Measurements from ENCODE around the gene FRMD8. TPM values are rescaled to one million over a fixed set of nuclear protein-coding genes. Genes with fewer than 3 reads are reported as not detected.

Gene FRMD8, protein sequence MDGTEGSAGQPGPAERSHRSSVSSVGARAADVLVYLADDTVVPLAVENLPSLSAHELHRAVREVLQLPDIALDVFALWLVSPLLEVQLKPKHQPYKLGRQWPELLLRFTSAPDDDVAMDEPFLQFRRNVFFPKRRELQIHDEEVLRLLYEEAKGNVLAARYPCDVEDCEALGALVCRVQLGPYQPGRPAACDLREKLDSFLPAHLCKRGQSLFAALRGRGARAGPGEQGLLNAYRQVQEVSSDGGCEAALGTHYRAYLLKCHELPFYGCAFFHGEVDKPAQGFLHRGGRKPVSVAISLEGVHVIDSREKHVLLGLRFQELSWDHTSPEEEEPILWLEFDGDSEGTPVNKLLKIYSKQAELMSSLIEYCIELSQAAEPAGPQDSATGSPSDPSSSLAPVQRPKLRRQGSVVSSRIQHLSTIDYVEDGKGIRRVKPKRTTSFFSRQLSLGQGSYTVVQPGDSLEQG
- total RNA-seq = 44.0 TPM
- long read RNA-seq, transcript FRMD8-201 (11 exons, 3,723 nt) = major isoform, 44 of 108 reads
- long read RNA-seq, transcript FRMD8-203 (10 exons, 1,818 nt) = minor isoform, 14 of 108 reads
- long read RNA-seq, partial matches to known transcripts = 39 of 108 reads
- long read RNA-seq, other reads (novel, unspliced or antisense) = 9 of 108 reads

DNA sequence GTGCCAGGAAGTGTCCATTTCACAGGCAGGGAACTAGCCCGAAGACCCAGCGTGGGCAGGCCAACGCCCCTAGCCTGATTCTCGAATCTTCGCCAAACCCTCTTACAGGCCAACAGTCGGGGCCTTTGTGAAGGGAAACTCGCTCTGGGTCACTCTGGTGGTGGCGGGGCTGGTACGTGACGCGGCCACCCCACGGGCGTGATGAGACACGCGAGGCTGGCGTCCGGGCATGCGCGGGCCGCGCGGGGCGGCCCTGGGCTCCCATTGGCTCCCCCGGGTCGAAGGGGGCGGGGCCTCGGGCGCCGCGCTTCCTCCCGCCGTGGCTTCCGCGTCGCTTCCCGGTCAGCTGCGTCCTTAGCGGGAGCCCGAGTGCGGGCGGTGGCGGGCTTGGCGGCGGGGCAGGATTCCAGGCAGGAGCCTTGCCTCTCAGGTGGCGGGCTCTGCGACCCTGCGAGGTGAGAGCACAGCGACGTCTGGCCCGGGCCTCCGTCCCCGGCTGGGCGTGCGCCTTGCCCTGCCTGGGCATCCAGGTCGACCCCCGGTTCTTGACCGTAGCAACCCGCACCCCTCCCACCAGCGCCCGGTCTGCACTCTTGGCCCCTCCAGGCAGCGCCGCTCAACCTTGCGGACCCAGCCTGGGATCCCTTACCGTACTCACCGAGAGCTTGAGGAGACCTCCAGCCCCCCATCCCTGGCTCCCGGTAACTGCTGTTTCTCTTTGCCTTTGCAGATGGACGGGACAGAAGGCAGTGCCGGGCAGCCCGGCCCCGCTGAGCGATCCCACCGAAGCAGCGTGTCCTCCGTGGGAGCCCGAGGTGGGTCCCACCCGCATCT is at the start of gene FRMD8:
Gene FRMD8, plus strand, starts transcription at position 331 of the 834 bp plus-strand sequence. Its CDS starts 400 bp downstream, at position 731.
- peak; percentile 99 for DNase-seq (ENCODE audit: low spot score)

DNA sequence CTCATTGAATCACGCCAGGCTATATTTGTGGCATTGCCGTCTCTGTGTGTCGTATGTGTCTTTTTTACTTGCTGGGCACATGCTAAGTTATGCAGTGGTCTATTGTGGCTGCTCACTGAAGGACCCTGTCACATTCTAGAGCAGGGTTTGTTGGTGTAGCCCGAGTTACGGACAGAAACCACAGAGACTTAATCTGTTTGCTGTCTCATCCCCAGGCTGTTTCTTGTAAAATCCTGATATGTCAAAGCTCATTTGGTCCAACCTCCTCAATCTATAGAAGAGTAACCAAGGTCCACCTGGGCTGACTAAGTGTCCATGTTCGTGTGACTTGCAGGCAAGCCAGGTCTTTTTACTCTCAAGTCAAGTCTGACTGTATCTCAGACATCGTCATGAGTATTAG is 47.8 kb upstream of the FRMD8 start:
- DNase-seq (ENCODE audit: low spot score) = no peak

DNA sequence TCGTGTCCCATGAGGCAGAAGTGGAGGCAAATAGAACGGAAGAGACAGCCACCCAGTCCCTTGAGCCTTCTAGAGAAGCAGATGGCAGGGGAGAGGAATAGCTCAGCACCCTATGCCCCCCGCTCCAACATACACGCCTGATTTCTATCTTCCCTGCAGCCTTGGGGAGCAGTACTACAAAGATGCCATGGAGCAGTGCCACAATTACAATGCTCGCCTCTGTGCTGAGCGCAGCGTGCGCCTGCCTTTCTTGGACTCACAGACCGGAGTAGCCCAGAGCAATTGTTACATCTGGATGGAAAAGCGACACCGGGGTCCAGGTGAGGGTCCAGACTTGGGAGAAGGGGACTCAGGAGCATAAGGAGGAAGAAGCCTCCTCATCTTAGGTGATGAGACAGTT is 46.2 kb upstream of the FRMD8 start:
- no peak for DNase-seq (ENCODE audit: low spot score)

DNA sequence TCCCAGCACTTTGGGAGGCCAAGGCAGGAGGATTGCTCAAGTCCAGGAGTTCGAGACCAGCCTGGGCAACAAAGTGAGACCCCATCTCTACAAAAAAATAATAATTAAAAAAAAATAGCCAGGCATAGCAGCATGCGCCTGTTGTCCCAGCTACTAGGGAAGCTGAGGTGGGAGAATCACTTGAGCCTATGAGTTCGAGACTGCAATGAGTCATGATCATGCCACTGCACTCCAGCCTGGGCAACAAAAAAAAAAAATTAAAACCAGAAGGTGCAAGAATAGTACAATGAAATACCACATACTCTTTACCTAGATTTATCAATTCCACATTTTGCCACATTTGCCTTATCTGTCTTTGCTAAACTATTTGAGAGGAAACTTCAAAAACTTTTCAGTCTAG is 44.6 kb upstream of the FRMD8 start:
- DNase-seq (ENCODE audit: low spot score) = no peak

DNA sequence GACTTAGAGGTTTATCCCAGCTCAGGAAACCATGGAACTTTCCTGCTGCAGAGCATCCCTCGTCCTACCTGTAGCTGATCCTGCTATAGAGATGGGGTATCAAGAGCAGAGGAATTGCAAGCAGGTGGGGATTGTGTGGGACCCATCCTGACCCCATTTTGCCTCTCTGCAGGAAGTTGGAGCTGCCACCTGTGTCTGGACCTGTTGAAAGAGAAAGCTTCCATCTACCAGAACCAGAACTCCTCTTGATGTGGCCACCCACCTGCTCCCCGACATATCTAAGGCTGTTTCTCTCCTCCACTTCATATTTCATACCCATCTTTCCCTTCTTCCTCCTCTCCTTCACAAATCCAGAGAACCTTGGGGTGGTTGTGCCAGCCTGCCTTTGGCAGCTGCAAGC is 34.9 kb upstream of the FRMD8 start:
- no peak for DNase-seq (ENCODE audit: low spot score)

DNA sequence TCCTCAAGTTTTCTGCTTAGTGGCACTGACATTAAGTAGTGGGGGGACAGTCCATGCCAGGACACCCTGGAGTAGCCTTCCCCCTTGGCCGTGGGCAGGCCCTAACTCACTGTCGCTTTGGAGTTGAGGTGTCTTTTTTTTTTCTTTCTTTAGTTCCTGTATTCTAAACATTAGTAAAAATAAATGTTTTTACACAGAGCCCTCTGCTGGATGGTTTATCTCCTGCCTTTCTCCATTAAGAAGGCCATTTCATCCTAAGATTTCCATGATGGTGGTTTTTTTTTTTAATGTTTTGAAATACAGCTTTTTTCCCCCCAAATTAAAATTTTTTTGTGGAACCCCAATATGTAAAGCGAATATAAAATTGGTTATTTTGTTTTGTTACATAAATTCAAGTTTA is 33.7 kb upstream of the FRMD8 start:
- no peak for DNase-seq (ENCODE audit: low spot score)

DNA sequence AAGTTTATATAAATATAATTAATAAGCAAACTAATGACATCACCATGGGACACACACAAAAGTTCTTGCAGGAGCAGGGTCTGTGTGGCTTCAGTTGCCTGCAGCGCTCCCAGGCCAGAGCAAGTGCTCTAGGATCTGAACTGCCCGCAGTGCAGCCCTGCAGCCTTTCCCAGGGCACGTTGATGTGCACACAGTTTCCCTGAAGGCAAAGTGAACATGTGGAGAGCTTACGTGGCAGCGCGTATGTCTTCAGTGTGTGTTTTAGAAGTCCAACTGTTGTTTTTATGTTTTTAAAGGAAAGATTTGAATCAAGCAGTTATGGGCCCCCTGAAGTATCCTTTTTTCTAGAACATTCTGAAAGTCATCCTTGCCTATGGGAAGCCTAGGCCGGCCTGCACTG is 33.1 kb upstream of the FRMD8 start:
- no peak for DNase-seq (ENCODE audit: low spot score)

DNA sequence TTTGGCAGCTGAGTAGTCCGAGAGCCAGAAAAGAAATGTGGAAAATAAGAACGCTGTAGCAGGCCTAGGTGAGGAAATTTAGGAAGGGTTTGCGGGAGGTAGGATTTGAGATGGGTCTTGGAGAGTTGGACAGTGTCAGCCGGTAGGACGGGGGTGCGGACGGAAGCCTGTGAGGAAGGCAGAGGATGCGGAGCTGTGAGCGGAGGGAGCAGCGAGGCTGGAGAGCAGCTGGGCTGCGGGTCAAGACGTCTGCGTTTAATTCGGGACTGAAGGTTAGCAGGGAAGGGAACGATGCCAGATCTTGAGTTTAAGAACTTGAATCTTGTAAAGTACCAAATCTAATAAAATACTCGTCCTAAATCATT is 32.6 kb upstream of the FRMD8 start:
- no peak for DNase-seq (ENCODE audit: low spot score)

DNA sequence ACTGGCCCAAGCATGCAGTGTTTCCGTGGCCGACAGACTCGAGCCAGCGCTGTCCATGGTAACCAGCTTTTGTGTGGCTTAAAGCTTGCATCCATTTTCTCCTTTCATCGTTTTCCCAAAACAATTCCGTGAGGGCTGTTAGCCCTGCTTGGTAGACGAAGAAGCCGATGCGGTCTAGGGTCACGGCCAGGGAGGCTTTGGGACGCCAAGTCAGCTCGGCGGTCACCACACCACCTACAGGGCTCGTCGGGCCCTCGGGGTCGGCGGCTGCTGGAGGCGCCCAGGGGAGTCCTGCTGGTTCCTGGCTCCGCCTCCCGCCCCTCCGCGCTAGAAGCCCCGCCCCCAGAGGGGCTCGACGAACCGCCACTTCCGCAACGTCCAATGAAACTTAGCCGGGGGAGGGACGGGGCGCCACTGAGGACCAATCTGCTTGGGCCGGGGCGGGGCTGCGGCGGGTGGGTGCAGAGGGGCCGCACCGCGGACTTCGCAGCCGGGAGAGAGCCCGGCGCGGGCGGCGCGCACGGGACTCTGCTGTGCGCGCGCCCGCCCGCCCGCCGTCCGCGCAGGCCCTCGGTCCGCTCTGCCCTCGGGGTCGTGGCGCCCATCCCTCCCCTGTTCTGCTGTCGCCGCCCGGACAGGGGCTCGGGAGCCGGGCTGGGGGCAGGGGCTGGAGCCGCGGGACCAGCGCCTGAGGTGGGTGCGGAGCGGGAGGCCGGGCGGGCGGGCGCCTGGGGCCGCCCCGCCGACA is 32.0 kb upstream of the FRMD8 start, which contains the start of gene TIGD3:
Gene TIGD3, plus strand, starts transcription at position 487 of the 748 bp plus-strand sequence. CDS start 1,058 bp downstream, outside the sequence.
- DNase-seq (ENCODE audit: low spot score) = peak; percentile 97

DNA sequence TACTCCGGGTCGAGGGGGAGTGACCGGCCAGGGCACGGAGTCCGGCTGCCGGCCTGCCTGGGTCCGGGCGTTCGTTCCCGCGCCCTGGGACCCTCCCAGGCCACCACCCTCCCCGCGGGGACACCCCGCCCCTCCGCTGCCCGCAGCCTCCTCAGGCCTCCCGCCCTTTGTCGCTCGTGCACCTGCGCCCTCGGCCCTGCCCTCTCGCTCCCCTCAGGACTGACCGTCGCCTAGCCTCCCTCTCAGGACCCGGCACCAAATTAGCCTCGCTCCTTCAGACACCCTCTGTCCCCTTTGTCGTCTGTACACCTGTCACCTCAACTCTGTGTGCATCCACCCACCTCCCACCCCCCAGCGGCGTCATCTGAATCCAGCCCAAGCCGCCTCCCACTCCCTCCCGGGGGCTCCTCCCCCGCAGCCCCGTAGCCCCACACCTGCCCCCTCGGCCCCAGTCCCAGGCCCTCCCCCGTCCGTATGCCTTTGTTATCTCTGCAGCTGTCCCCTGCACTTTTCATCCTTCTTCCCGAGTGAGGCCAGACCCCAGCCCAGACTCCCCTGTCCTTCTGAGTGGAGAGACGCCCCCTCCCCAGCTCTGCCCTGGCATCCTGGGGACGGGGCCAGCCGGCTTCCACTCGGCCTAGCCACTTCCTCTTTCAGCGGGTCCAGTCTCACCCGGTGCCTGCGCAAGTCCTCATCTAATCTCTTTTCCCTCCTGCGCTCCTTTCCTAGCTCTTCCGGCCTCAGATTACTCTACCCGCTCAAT is 31.2 kb upstream of the FRMD8 start:
- no peak for DNase-seq (ENCODE audit: low spot score)

DNA sequence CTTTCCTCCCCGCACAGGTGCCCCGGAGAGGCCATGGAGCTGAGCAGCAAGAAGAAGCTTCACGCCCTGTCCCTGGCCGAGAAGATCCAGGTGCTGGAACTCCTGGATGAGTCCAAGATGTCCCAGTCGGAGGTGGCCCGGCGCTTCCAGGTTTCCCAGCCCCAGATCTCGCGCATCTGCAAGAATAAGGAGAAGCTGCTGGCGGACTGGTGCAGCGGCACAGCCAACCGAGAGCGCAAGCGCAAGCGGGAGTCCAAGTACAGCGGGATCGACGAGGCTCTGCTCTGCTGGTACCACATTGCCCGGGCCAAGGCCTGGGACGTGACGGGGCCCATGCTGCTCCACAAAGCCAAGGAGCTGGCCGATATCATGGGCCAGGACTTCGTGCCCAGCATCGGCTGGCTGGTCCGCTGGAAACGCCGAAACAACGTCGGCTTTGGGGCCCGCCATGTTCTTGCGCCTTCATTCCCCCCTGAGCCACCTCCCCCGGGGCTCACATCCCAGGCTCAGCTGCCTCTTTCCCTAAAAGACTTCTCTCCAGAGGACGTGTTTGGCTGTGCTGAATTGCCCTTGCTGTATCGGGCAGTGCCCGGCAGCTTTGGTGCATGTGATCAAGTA is 30.6 kb upstream of the FRMD8 start:
- peak; percentile 89 for DNase-seq (ENCODE audit: low spot score)

DNA sequence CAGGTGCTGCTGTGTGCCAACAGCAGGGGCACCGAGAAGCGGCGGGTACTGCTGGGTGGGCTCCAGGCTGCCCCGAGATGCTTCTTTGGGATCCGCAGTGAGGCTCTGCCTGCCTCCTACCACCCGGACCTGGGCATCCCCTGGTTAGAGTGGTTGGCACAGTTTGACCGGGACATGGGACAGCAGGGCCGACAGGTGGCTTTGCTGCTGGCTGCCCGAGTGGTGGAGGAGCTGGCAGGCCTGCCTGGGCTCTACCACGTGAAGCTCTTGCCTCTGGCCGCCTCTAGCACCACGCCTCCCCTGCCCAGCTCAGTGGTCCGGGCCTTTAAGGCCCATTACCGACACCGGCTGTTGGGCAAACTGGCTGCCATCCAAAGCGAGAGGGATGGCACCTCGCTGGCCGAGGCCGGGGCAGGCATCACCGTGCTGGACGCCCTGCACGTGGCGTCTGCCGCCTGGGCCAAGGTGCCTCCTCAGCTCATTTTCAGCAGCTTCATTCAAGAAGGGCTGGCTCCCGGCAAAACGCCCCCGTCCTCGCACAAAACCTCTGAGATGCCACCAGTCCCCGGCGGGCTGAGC is 30.0 kb upstream of the FRMD8 start:
- no peak for DNase-seq (ENCODE audit: low spot score)

DNA sequence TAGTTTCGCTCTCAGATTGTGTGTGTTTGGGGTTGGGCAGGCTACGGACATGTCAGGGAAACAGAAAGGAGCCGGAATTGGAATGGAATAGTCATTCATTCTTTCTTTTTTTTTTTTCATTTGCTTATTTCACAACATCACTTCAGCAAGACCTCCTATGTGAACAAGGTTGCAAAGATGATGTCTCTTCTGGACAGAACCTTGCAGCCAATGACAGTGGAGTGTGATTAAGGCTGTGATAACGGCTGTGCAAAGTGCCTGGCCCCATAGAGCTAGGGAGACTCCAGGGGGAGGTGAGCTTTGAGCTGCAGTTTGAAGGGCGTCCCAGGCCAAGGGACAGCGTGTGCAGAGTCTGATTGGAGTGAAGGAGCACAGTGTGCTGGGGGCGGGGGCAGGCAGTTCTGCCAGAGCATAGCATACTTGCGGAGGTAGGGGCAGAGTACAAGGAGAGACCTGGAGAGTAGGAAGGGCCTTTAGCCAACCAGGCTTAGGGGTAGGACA is 28.5 kb upstream of the FRMD8 start:
- no peak for DNase-seq (ENCODE audit: low spot score)

DNA sequence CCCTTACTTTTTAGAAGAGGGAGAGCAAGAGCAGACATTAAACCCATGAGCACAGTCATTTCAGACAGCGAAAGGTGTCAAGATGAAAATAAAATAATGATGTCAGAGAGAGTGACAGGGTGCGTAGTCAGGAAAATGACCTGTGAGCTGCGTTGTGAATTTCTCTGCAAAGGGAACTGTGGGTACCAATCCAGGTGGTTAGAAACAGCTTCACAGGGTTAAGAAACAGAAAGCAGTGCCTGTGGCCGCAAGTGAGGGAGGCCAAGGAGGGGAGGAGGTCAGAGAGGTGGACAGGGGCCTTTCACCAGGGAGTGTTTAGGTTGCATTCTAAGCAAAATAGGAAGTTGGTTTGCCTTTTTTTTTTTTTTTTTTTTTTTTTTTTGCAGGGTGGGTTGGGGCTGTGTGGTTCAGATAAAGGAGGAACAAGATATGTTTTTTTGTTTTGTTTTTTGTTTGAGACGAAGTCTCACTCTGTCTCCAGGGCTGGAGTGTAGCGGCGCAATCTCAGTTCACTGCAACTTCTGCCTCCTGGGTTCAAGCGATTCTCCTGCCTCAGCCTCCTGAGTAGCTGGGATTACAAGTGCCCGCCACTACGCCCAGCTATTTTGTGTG is 24.0 kb upstream of the FRMD8 start:
- no peak for DNase-seq (ENCODE audit: low spot score)

DNA sequence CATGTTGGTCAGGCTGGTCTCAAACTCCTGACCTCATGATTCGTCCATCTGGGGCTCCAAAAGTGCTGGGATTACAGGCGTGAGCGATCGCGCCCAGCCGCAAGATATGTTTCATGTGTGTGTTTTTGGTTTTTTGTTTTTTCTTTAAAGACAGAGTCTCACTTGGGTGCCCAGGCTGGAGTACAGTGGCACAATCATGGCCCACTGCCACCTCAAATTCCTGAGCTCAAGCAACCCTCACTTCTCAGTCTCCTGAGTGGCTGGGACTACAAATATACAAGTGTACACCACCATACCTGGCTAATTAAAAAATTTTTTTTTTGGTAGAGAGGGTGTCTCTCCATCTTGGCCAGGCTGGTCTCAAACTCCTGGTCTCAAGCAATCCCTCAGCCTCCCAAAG is 23.5 kb upstream of the FRMD8 start:
- DNase-seq (ENCODE audit: low spot score) = no peak

DNA sequence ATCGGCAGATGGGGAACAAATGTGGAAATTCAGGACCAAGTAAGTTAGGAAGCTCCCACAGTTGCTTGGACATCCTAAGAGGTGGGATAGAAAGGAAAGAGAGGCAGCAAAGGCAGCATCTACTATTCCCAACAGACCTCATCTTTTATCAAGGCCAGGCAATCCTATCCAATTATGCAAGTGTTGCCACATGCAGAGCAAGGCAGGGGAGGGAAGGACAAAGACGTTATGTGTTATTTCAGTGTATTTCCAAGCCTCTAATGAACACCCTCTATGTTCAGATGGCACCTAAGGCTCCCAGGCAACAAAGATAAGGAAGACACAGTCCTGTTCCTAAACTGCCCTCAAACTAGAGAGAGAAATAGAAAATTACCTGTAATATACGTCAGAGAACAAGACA is 22.7 kb upstream of the FRMD8 start:
- no peak for DNase-seq (ENCODE audit: low spot score)

DNA sequence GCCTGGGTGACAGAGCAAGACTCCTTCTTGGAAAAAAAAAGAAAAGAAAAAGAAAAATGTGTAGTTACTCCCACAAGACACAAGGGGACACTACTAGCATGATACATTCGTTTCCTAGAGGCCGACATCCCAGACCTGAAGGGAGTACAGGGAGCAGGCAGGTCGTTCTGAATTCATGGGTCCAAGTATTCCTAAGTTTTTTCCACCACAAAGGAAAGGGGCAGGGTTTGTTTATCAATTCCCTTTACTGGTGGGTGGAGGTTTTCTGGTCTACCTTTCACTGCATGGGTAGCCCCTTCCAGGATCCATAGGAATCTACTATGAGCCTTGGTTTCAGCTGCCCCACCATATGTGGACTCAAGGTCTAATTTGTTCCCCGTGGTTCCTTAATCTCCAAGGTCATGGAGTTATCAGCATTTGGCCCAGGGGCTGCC is 20.1 kb upstream of the FRMD8 start:
- no peak for DNase-seq (ENCODE audit: low spot score)

DNA sequence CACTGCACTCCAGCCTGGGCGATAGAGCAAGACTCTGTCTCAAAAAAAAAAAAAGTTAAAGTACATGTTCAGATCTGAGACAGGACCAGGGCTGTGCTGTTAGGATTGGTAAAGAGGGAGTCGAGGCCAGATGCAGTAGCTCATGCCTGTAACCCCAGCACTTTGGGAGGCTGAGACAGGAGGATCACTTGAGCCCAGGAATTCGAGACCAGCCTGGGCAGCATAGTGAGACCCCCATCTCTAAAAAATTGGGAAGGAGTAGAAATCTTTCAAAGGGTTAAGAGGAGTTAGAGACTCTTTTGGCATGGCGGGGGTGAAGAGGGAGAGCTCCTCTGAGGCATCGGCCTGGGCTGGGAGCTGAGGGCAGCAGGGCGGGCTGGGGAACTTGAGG is 15.8 kb upstream of the FRMD8 start:
- no peak for DNase-seq (ENCODE audit: low spot score)
